ENCODE measurements around the gene CKLF.

DNA sequence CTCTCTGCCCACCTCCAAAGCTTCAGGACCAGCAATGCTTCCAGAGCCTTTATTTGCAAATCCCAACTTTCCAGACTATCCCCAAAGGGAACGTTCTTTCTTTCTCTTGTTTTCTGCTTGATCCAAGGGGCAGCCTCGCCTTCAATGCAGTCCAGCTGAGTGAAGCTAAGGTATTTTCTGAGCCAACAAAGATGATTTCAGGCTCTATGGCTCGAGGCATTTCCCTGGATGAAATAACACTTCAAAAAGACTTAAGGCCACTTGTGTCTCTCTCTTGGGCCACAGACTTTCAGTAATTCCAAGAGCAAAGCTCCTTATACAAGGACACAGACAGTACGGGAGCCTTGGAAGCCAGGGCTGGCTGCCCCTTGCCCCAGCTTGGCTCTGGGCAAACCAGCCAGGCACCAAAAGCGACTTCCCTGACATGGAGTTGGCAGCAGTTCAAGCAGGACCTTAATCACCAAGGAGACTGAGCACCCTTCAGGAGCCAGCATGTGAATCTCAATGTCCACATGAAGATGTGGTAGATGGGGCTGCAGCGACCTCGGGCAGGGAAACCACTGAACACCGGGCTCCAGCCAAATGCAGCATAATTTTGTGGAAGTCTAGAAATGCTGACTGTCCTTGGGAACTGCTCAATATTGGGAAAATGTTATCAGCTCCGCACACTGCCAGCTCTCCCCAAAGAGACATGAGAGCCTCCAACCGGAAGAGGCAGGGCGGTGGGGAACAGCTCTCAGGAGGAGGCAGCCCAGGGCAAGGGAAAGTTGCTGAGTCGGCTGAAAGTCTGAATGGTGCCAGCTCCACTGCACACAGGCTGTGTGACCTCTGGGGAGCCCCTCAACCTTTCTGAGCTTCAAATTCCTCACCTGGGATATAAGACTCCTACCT is 41.4 kb upstream of the CKLF start:
- TF ChIP-seq, protein P1, sequence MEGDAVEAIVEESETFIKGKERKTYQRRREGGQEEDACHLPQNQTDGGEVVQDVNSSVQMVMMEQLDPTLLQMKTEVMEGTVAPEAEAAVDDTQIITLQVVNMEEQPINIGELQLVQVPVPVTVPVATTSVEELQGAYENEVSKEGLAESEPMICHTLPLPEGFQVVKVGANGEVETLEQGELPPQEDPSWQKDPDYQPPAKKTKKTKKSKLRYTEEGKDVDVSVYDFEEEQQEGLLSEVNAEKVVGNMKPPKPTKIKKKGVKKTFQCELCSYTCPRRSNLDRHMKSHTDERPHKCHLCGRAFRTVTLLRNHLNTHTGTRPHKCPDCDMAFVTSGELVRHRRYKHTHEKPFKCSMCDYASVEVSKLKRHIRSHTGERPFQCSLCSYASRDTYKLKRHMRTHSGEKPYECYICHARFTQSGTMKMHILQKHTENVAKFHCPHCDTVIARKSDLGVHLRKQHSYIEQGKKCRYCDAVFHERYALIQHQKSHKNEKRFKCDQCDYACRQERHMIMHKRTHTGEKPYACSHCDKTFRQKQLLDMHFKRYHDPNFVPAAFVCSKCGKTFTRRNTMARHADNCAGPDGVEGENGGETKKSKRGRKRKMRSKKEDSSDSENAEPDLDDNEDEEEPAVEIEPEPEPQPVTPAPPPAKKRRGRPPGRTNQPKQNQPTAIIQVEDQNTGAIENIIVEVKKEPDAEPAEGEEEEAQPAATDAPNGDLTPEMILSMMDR (IDR thresholded peaks at IDR 0.05) = no peak
- TF ChIP-seq, protein P2, sequence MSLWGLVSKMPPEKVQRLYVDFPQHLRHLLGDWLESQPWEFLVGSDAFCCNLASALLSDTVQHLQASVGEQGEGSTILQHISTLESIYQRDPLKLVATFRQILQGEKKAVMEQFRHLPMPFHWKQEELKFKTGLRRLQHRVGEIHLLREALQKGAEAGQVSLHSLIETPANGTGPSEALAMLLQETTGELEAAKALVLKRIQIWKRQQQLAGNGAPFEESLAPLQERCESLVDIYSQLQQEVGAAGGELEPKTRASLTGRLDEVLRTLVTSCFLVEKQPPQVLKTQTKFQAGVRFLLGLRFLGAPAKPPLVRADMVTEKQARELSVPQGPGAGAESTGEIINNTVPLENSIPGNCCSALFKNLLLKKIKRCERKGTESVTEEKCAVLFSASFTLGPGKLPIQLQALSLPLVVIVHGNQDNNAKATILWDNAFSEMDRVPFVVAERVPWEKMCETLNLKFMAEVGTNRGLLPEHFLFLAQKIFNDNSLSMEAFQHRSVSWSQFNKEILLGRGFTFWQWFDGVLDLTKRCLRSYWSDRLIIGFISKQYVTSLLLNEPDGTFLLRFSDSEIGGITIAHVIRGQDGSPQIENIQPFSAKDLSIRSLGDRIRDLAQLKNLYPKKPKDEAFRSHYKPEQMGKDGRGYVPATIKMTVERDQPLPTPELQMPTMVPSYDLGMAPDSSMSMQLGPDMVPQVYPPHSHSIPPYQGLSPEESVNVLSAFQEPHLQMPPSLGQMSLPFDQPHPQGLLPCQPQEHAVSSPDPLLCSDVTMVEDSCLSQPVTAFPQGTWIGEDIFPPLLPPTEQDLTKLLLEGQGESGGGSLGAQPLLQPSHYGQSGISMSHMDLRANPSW (CRISPR knock-in tag; conservative IDR thresholded peaks at IDR 0.05; ENCODE audit: low read depth) = no peak
- TF ChIP-seq RELA (CRISPR knock-in tag; IDR thresholded peaks at IDR 0.05; ENCODE audit: borderline replicate concordance) = no peak

All from WTC11 (cell line).